ENCODE data around the gene CCRL2. TPM values are rescaled to one million over a fixed set of nuclear protein-coding genes. Genes with fewer than 3 reads are reported as not detected.

The CCRL2 gene
- total and polyA plus RNA-seq, 8 donors, result 3.4 to 37.1 (median 4.6) TPM

DNA sequence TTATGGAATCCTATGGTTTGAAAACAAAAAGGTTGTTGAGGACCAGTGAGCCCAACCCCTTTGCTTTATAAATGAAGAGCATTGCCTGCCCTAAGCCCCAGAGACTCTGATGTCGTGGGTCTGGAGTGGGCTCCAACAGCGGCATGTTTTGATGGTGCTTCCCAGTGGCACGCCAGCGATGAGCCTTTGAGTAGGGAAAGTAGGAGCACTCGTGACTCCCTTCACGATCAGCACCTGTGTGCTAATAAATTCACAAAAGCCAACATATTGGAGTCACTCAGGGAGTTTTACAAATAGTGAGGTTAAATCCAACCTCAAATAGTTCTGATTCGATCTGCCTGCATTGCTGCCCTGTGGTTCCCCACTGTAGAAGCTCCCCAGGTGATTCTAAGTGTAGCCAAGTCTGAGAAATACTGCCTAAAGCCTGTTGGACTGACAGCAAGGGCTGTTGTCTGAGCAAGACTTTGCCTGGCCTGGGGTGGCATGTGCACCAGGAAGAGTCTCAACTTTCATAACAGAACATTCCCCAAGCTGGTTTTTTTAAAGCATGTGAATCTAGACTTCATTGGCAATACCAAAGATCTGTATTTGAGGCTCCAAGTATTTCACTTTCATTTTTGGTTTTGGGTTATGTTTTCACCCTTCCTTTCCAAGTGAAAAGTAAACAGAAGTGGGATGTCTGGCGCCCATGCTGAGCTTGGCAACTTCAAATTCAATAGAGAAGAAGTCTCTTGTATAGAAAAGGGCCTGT lies 26.4 kb upstream of the CCRL2 start:
- H3K4me3 ChIP-seq, result no peak overlapping the region
- no peaks in the 10 kb centered on the region for H3K36me3 ChIP-seq
- H3K27me3 ChIP-seq, result no peaks in the 10 kb centered on the region
- peaks cover 18 to 54% of the 10 kb centered on the region in 2 donors for H3K4me1 ChIP-seq
- DNase-seq (peak in 1 of 4 donors; percentile 49), ATAC-seq (peak; percentile 19)
- TF ChIP-seq, protein P1, sequence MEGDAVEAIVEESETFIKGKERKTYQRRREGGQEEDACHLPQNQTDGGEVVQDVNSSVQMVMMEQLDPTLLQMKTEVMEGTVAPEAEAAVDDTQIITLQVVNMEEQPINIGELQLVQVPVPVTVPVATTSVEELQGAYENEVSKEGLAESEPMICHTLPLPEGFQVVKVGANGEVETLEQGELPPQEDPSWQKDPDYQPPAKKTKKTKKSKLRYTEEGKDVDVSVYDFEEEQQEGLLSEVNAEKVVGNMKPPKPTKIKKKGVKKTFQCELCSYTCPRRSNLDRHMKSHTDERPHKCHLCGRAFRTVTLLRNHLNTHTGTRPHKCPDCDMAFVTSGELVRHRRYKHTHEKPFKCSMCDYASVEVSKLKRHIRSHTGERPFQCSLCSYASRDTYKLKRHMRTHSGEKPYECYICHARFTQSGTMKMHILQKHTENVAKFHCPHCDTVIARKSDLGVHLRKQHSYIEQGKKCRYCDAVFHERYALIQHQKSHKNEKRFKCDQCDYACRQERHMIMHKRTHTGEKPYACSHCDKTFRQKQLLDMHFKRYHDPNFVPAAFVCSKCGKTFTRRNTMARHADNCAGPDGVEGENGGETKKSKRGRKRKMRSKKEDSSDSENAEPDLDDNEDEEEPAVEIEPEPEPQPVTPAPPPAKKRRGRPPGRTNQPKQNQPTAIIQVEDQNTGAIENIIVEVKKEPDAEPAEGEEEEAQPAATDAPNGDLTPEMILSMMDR (IDR thresholded peaks at IDR 0.05), result no peak
- H3K27ac ChIP-seq, result peak overlapping the region; percentile 67 to 75
- no peaks in the 10 kb centered on the region for H3K9me3 ChIP-seq
- intact Hi-C loops (cut with DNase I), result no loop called here

DNA sequence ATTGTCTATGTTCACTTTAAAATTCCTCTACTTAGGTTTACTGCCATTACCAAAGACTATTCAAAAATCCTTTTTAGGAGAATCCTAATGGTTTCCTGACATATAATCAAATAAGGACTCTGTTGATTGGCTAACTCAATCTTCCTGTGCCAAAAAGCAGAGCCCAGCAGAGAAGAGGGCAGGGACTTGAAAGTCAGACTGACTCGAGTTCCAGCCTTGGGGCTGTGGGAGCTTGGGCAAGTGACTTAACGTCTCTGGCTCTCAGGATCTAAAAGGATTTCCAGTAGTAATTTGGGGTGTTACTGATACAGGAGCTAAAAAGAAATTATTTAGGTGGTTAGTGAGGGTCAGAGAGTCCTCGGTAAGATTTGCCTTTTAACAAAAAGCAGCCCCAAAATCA lies 25.4 kb upstream of the CCRL2 start:
- Histone ChIP-seq H3K36me3 (no peaks in the 10 kb centered on the region), H3K27ac (peak overlapping the region in 1 of 2 donors; percentile 75), H3K4me1 (peaks cover 18 to 57% of the 10 kb centered on the region in 2 donors), H3K4me3 (no peak overlapping the region), H3K9me3 (no peaks in the 10 kb centered on the region), H3K27me3 (no peaks in the 10 kb centered on the region)
- intact Hi-C loops (cut with DNase I), result no loop called here
- ATAC-seq (no peak), DNase-seq (no peak)
- TF ChIP-seq, protein P1 (IDR thresholded peaks at IDR 0.05), result no peak

DNA sequence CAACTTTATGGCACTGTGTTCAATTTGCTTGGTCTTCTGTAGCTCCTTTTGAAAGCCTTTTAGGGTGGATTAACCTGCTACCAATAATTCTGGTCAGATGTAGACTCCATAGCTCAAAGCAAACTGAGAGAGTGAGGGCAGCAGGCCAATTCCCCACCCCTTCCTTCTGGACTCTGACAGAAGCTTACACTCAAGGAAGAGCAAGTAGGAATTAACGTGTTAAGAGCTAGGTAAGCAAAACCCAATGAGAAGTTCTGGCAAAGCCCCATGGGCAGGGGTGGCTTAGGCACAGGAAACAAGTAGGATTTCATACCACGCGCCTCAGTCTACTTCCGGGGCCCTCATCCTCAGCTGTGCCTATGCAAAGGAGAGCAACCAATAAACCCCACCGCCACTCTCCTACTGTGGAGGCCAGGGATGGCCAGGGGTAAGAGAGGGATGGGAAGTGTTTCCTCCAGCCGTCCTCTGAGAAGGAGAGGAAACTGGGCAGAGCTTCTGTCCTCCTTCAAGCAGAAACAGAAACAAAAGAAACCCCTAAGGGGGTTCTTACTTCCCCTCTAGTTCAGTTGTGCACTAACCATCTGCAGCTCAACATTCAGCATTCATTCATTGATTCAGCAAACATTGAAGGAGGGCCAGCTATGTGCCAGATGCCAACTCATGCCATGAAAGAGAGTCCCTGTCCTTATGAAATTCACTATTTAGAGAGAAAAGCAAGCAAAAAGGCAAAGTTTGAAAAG lies 23.7 kb upstream of the CCRL2 start:
- Histone ChIP-seq H3K9me3 (no peaks in the 10 kb centered on the region), H3K36me3 (no peaks in the 10 kb centered on the region), H3K27me3 (no peaks in the 10 kb centered on the region), H3K4me1 (peaks cover 18 to 57% of the 10 kb centered on the region in 2 donors), H3K4me3 (no peak overlapping the region), H3K27ac (peak overlapping the region in 1 of 2 donors; percentile 42)
- DNase-seq, result peak in 1 of 4 donors; percentile 71
- TF ChIP-seq, protein P1 (IDR thresholded peaks at IDR 0.05), result no peak
- intact Hi-C loops (cut with DNase I), result no loop called here
- ATAC-seq, result peak; percentile 67

DNA sequence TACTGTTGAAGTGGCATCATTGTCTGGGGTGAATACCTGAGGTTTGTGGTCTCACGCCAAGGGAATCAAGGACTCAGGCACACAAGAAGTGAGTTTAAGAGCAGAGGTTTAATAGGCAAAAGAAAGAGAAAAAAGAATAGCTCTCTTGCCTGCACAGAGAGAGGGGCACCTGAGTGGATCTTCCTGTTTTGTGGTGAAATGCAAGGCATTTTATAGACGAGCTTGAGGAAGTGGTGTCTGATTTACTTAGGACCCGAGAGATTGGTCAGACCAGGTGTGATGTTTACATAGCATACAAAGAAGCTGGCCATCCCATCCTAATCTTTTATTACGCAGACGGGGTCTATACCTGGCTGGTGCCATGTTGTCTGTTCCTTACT lies 23.1 kb upstream of the CCRL2 start:
- ATAC-seq, result no peak

More for the DNA sequence above, 23.1 kb upstream of the CCRL2 start:
- Histone ChIP-seq H3K4me1 (peaks cover 18 to 53% of the 10 kb centered on the region in 2 donors), H3K4me3 (no peak overlapping the region), H3K9me3 (no peaks in the 10 kb centered on the region), H3K36me3 (no peaks in the 10 kb centered on the region), H3K27ac (peak overlapping the region in 1 of 2 donors; percentile 42), H3K27me3 (no peaks in the 10 kb centered on the region)
- intact Hi-C loops (cut with DNase I), result no loop called here
- TF ChIP-seq, protein P1 (IDR thresholded peaks at IDR 0.05), result no peak
- DNase-seq, result no peak
